Thyroid gland (tissue), 4 donors: Measurements from ENCODE around the gene GTF3C5.

Experiments used
- POLR2A ChIP-seq, 2 donors: fragments of 450-650 bp; IDR thresholded peaks; one replicate each; pipeline ENCODE4 v1.6.1; 2017; ENCODE audit warnings: antibody characterized with exemption in 2 of 2, mild to moderate bottlenecking in 2 of 2, moderate library complexity in 1 of 2
- TF ChIP-seq, protein P1 (sequence below), 6 experiments: fragments of 200-600 bp in 3 of 6; fragments of 450-650 bp in 3 of 6; sonication (generic) in 3 of 6; IDR thresholded peaks; one replicate each; pipeline ENCODE4 v1.5.1; 2016 to 2019; ENCODE audit warnings: antibody characterized with exemption in 6 of 6, mild to moderate bottlenecking in 2 of 6, inconsistent platforms in 1 of 6, moderate library complexity in 1 of 6

DNA sequence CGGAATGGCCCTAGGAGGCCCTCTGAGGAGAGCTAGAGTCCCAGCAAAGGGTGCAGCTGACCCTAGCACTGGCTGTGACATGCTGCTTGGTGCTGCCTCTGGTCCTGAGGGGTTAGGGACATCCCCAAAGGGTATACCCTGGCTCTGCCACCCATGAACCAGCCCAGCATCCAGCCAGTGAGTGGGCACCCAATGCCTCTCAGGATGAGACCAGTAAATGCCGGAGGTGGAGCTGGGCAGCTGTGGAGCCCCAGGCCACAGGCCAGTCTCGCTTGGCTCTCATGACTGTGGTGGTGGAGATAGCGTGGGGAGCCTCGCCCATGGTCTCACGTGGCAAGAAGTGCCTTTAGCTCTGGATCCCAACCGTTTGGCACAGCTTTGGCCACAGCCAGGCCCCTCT is 27.3 kb downstream of the GTF3C5 start:
- TF ChIP-seq, protein P1, sequence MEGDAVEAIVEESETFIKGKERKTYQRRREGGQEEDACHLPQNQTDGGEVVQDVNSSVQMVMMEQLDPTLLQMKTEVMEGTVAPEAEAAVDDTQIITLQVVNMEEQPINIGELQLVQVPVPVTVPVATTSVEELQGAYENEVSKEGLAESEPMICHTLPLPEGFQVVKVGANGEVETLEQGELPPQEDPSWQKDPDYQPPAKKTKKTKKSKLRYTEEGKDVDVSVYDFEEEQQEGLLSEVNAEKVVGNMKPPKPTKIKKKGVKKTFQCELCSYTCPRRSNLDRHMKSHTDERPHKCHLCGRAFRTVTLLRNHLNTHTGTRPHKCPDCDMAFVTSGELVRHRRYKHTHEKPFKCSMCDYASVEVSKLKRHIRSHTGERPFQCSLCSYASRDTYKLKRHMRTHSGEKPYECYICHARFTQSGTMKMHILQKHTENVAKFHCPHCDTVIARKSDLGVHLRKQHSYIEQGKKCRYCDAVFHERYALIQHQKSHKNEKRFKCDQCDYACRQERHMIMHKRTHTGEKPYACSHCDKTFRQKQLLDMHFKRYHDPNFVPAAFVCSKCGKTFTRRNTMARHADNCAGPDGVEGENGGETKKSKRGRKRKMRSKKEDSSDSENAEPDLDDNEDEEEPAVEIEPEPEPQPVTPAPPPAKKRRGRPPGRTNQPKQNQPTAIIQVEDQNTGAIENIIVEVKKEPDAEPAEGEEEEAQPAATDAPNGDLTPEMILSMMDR (IDR thresholded peaks at IDR 0.05): no peak
- TF ChIP-seq POLR2A (IDR thresholded peaks at IDR 0.05): no peak
